SK-N-SH (cell line): ENCODE data around the gene UGP2.

ENCODE experiments used
- EP300 ChIP-seq, 2 experiments: IDR thresholded peaks; 2 replicates each; pipeline versions ENCODE4 v1.4.0 to v1.6.1; 2012; ENCODE audit warnings: borderline replicate concordance in 1 of 2, low read depth in 1 of 2, low read length in 1 of 2
- FOXJ3 ChIP-seq: sonication (generic); formaldehyde crosslinking; IDR thresholded peaks from 2 replicates; pipeline ENCODE4 v1.5.1; 2020; ENCODE audit warnings: mild to moderate bottlenecking, missing genetic modification reagents

GRCh38 chr2:63849381-63850203, 7.9 kb downstream of the UGP2 start:
- no peak for TF ChIP-seq FOXJ3 (CRISPR knock-in tag)
- TF ChIP-seq EP300 (IDR thresholded peaks at IDR 0.05; ENCODE audit: borderline replicate concordance in 1 of 2, low read depth in 1 of 2, low read length in 1 of 2) = no peak
